HCT116 (cell line): ENCODE measurements around the gene PRKAG2. TPM values are rescaled to one million over a fixed set of nuclear protein-coding genes. Genes with fewer than 3 reads are reported as not detected.

Experiments
- ATAC-seq: fragments of 200-7000 bp; cut with Tn5 transposase; 2 replicates; pipeline ENCODE4 v1.9.1; 2020; ENCODE audit warnings: mild to moderate bottlenecking, moderate library complexity
- BruUV-seq: library from RNA; stranded (reverse); fragments of 400-500 nt; replicated peaks from 2 replicates; lab custom pipeline; 2021; lab: Mats Ljungman, UMichigan
- CTCF ChIA-PET: fragments of 300-600 bp; sonication (Branson Sonifier 250); formaldehyde crosslinking; loops from one replicate; lab custom pipeline; 2021; ENCODE audit warnings: antibody characterized with exemption; lab: Charles Lee
- POLR2A ChIA-PET: fragments of 300-600, 350-600 bp; sonication (Branson Sonifier 250); formaldehyde crosslinking; loops from one replicate; lab custom pipeline; 2021; ENCODE audit warnings: antibody characterized with exemption; lab: Charles Lee
- RAD21 ChIA-PET, 2 experiments: fragments of 300-600 bp; sonication (Branson Sonifier 250); formaldehyde crosslinking; loops; one replicate each; lab custom pipeline; 2023; ENCODE audit warnings: low total read pairs in 2 of 2; ENCODE audit not compliant: uncharacterized antibody in 2 of 2, unreplicated experiment in 2 of 2, low non-redundant PET in 1 of 2; lab: Charles Lee
- DNase-seq: peaks from one replicate; pipeline ENCODE4 v3.0.0-alpha.2; 2010; ENCODE audit warnings: low read depth, low spot score
- H2AFZ ChIP-seq: fragments of 200-600 bp; shearing (Covaris generic), sonication (generic); 2 replicates; pipeline ENCODE4 v1.6.1; 2017; ENCODE audit warnings: low read depth, mixed run types, mixed read lengths, antibody characterized with exemption, low read length; ENCODE audit not compliant: poor library complexity, severe bottlenecking
- H3K27ac ChIP-seq: 2 replicates; pipeline ENCODE4 v1.5.1; 2012; ENCODE audit warnings: low read depth, low read length
- H3K27me3 ChIP-seq: fragments of 200-600 bp; sonication (generic); 2 replicates; pipeline ENCODE4 v1.6.1; 2016; ENCODE audit warnings: mixed run types, low read length, mixed read lengths; ENCODE audit not compliant: insufficient read depth
- H3K36me3 ChIP-seq, 2 experiments: fragments of 200-500 bp in 1 of 2; fragments of 200-600 bp in 1 of 2; sonication (Bioruptor generic) in 1 of 2; sonication (generic) in 1 of 2; 2 replicates each; pipeline versions ENCODE4 v1.5.1 to v1.6.1; 2014 to 2016; ENCODE audit warnings: low read length in 2 of 2, inconsistent platforms in 1 of 2, mixed read lengths in 1 of 2, mixed run types in 1 of 2; ENCODE audit not compliant: insufficient read depth in 2 of 2, control insufficient read depth in 1 of 2
- H3K4me1 ChIP-seq, 2 experiments: fragments of 200-600 bp in 1 of 2; sonication (generic) in 1 of 2; 2 replicates each; pipeline versions ENCODE4 v1.5.1 to v1.6.1; 2012 to 2017; ENCODE audit warnings: low read length in 2 of 2, inconsistent platforms in 1 of 2, mild to moderate bottlenecking in 1 of 2, mixed read lengths in 1 of 2, mixed run types in 1 of 2, moderate library complexity in 1 of 2; ENCODE audit not compliant: insufficient read depth in 2 of 2, control insufficient read depth in 1 of 2
- H3K4me2 ChIP-seq: fragments of 200-600 bp; sonication (generic); 2 replicates; pipeline ENCODE4 v1.6.1; 2017; ENCODE audit warnings: mixed run types, low read length, mixed read lengths
- H3K4me3 ChIP-seq, 2 experiments: fragments of 200-600 bp in 1 of 2; sonication (generic) in 1 of 2; replicated peaks in 1 of 2; 2 replicates each; pipeline ENCODE4 v1.5.1; 2011 to 2016; ENCODE audit warnings: low read length in 2 of 2, control low read depth in 1 of 2, low read depth in 1 of 2, mild to moderate bottlenecking in 1 of 2, mixed read lengths in 1 of 2, mixed run types in 1 of 2
- H3K79me2 ChIP-seq: fragments of 200-600 bp; sonication (generic); 2 replicates; pipeline ENCODE4 v1.6.1; 2017; ENCODE audit warnings: mild to moderate bottlenecking, mixed run types, low read length, moderate library complexity, mixed read lengths; ENCODE audit not compliant: insufficient read depth
- H3K9ac ChIP-seq: fragments of 200-600 bp; sonication (generic); 2 replicates; pipeline ENCODE4 v1.6.1; 2016; ENCODE audit warnings: low read length, mixed read lengths
- H3K9me2 ChIP-seq: fragments of 200-600 bp; sonication (generic), shearing (Covaris generic); 2 replicates; pipeline ENCODE4 v1.6.1; 2017; ENCODE audit warnings: mixed run types, mild to moderate bottlenecking, moderate library complexity; ENCODE audit not compliant: insufficient read depth
- H3K9me3 ChIP-seq, 2 experiments: fragments of 200-500 bp in 1 of 2; fragments of 200-600 bp in 1 of 2; sonication (Bioruptor generic) in 1 of 2; sonication (generic) in 1 of 2; 2 replicates each; pipeline ENCODE4 v1.6.1; 2014 to 2017; ENCODE audit warnings: low read length in 2 of 2, mixed read lengths in 2 of 2, inconsistent platforms in 1 of 2, low read depth in 1 of 2, mild to moderate bottlenecking in 1 of 2, mixed run types in 1 of 2, moderate library complexity in 1 of 2; ENCODE audit not compliant: control insufficient read depth in 1 of 2, insufficient read depth in 1 of 2
- H4K20me1 ChIP-seq: fragments of 200-600 bp; sonication (generic), shearing (Covaris generic); 2 replicates; pipeline ENCODE4 v1.6.1; 2017; ENCODE audit warnings: mixed run types, mild to moderate bottlenecking, moderate library complexity; ENCODE audit not compliant: insufficient read depth
- CEBPB ChIP-seq: IDR thresholded peaks from 2 replicates; pipeline ENCODE4 v1.6.1; 2012; ENCODE audit warnings: low read depth
- CTCF ChIP-seq, 3 experiments: fragments of 200-600 bp in 1 of 3; sonication (generic) in 1 of 3; IDR thresholded peaks in 2 of 3; conservative IDR thresholded peaks in 1 of 3; 2 replicates each; pipeline ENCODE4 v1.5.1; 2012 to 2017; ENCODE audit warnings: low read depth in 2 of 3, low read length in 2 of 3, antibody characterized with exemption in 1 of 3, borderline replicate concordance in 1 of 3, control low read depth in 1 of 3, mild to moderate bottlenecking in 1 of 3, mixed read lengths in 1 of 3, mixed run types in 1 of 3, moderate library complexity in 1 of 3; ENCODE audit not compliant: insufficient read depth in 1 of 3
- EGR1 ChIP-seq: IDR thresholded peaks from 2 replicates; pipeline ENCODE4 v1.6.1; 2012; ENCODE audit warnings: low read depth
- intact Hi-C: fragments of 100-400 bp; cut with micrococcal nuclease; formaldehyde crosslinking; loops from 2 replicates; pipeline ENCODE4 v1.10.0; 2022
- total RNA-seq: library from RNA; stranded (reverse); gene quantifications from one replicate; pipeline ENCODE4 v1.2.1, GENCODE V29; 2021; ENCODE audit not compliant: unreplicated experiment

Gene PRKAG2
- total RNA-seq, 1 experiment from 2014 or later = 23.6 TPM

DNA sequence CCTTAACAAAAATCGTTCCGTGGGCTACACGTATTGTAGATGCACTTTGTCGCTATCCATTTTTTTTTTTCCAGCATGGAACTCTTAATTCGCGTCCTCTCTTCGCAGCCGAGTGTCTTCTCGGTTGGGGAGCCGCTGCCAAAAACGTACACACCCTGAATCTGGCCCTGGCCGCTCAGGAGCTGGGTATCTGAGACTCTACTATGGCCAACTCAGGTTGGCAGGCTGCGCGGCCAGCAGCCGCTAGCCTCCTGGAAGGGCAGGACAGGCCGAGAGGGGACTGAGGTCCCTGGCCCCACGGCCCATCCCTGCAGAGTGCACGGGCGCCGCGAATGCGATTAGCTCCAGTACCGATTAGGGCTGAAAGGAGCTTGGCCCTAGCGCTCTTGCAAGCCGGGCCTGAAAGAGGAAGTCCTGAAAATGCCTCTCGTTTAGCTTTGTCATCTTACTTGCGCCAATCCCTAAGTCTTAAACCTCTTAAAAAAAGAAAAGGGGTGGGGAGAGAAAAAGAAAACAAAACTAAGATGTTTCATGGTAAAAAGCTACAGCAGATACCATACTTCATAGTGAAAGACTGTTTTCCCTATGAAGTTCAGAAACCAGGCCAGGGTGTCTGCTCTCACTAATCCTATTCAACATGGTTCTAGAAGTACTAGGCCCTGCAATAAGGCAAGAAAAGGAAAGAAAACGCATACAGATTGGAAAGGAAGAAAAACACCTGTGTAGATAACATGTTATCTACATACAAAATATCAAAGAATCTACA is 244.0 kb downstream of the PRKAG2 start:
- ATAC-seq = no peak
- peak overlapping the region; percentile 35 for H3K9ac ChIP-seq
- peaks cover 33% of the 10 kb centered on the region for H3K79me2 ChIP-seq
- H3K9me3 ChIP-seq = no peaks in the 10 kb centered on the region
- peak overlapping the region; percentile 63 for H3K27ac ChIP-seq
- TF ChIP-seq CEBPB (no peak), CTCF (IDR thresholded peaks at IDR 0.05 in 2 of 3, conservative IDR thresholded peaks at IDR 0.05 in 1 of 3; ENCODE audit: borderline replicate concordance in 1 of 3, insufficient read depth in 1 of 3, low read depth in 2 of 3, low read length in 2 of 3) (no peak), EGR1 (no peak)
- H3K27me3 ChIP-seq = no peaks in the 10 kb centered on the region
- peak overlapping the region; percentile 59 for H3K4me2 ChIP-seq
- no peak for DNase-seq
- no peak overlapping the region for H2AFZ ChIP-seq
- intact Hi-C loops = no loop called here
- peaks cover 6 to 16% of the 10 kb centered on the region in 2 experiments for H3K4me1 ChIP-seq
- H4K20me1 ChIP-seq = no peaks in the 10 kb centered on the region
- no TSS peak for BruUV-seq
- CTCF ChIA-PET = interaction anchor here (0.8 to 1.4 kb wide), 2 partner anchors 60 to 127 kb away, joined by 3 read pairs; no protein-coding TSS in a partner anchor
- POLR2A ChIA-PET = interaction anchor here (1.0 kb wide), 1 partner anchor 94 kb away, joined by 4 read pairs; no protein-coding TSS in a partner anchor
- H3K4me3 ChIP-seq = peak overlapping the region; percentile 26 to 30; a peak in 3 of 4 replicates
- RAD21 ChIA-PET = interaction anchor here in 1 of 2 experiments (0.8 kb wide), 1 partner anchor 104 kb away, joined by 3 read pairs; no protein-coding TSS in a partner anchor
- H3K36me3 ChIP-seq = no peaks in the 10 kb centered on the region
- H3K9me2 ChIP-seq = no peaks in the 10 kb centered on the region
